Thoracic aorta (tissue), 2 donors: Measurements from ENCODE around the gene DSTYK. TPM values are rescaled to one million over a fixed set of nuclear protein-coding genes. Genes with fewer than 3 reads are reported as not detected.

Experiments
- ATAC-seq: fragments of 150-250 bp; one replicate; pipeline ENCODE4 v1.8.0; 2017; ENCODE audit warnings: low read depth; ENCODE audit not compliant: insufficient number of reproducible peaks, low FRiP score
- DNase-seq: peaks from one replicate; pipeline ENCODE4 v3.0.0-alpha.2; 2020; ENCODE audit warnings: low spot score
- H3K27ac ChIP-seq, 2 donors: fragments of 200-600 bp; sonication (generic); 1 replicate in 1 of 2; 2 replicates in 1 of 2; pipeline ENCODE4 v1.5.1; 2016; ENCODE audit warnings: mild to moderate bottlenecking in 2 of 2, moderate library complexity in 2 of 2
- H3K27me3 ChIP-seq: fragments of 200-600 bp; sonication (generic); replicated peaks from 2 replicates; pipeline ENCODE4 v1.6.0; 2016; ENCODE audit warnings: mild to moderate bottlenecking; ENCODE audit not compliant: insufficient read depth
- H3K36me3 ChIP-seq: fragments of 200-600 bp; sonication (generic); one replicate; pipeline ENCODE4 v1.5.1; 2016
- H3K4me1 ChIP-seq, 2 donors: fragments of 200-600 bp; sonication (generic); 1 replicate in 1 of 2; 2 replicates in 1 of 2; pipeline versions ENCODE4 v1.5.1 to v1.6.0; 2016; ENCODE audit warnings: low read depth in 2 of 2, mild to moderate bottlenecking in 1 of 2; ENCODE audit not compliant: control insufficient read depth in 1 of 2
- H3K4me3 ChIP-seq: fragments of 200-600 bp; sonication (generic); 2 replicates; pipeline ENCODE4 v1.5.1; 2016; ENCODE audit warnings: mild to moderate bottlenecking
- H3K9me3 ChIP-seq: fragments of 200-600 bp; sonication (generic); 2 replicates; pipeline ENCODE4 v1.5.1; 2016
- total RNA-seq, 2 donors: library from RNA; depleted of rRNA; stranded (reverse); fragments of >200 nt; gene quantifications; one replicate each; pipeline versions ENCODE4 v1.1.0 to v1.2.3, GENCODE V29; 2016
- TF ChIP-seq, protein P1 (sequence below): fragments of 200-600 bp; sonication (generic); IDR thresholded peaks from one replicate; pipeline ENCODE4 v1.5.1; 2019; ENCODE audit warnings: antibody characterized with exemption

The DSTYK gene
- total RNA-seq, 2 donors from 2014 or later = 12.9 to 14.4 TPM

DNA sequence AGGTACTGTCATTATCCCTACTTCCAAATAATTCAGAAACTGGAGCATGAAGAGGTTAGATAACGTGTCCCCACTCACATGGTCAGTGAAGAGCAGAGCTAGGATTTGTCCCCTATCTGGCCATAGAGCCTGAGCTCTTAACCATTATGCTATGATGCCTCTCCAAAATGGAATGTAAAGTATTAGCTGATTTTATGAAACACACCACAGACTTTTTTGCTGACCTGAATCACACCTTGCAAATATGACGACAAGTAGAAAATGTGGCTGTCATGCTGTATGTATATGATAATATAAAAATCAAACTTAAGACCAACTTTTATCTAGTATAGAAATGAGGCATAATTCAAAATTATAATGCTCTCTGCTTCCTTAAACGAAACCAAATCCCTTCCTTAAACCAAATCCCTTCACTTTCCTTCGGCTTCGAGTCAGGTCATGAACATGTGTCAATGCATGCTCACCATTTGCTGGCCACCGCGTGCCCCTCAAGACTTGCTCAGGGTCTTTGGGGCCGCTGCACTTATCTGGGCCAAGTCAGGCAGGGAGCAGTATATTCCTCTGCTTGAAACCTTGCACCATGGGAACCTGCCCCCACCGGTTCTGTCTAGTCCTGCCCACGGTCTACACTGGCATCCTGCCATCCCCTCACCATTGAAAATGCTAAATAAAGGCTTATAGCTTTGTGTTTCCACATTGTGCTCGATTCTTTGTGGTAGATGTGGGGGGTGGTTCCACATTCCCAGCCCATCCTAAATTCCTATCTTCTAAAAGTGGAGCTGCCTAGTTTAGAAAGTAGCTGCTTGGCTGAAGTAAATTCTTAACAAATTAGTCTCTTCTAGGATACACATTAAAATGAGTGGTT is 14.6 kb upstream of the DSTYK start:
- ATAC-seq (no peak), DNase-seq (no peak)
- Histone ChIP-seq H3K9me3 (no peaks in the 10 kb centered on the region), H3K27ac (no peak overlapping the region), H3K4me3 (no peak overlapping the region), H3K27me3 (no peaks in the 10 kb centered on the region), H3K4me1 (peaks cover 11 to 16% of the 10 kb centered on the region in 2 donors), H3K36me3 (no peaks in the 10 kb centered on the region)
- TF ChIP-seq, protein P1, sequence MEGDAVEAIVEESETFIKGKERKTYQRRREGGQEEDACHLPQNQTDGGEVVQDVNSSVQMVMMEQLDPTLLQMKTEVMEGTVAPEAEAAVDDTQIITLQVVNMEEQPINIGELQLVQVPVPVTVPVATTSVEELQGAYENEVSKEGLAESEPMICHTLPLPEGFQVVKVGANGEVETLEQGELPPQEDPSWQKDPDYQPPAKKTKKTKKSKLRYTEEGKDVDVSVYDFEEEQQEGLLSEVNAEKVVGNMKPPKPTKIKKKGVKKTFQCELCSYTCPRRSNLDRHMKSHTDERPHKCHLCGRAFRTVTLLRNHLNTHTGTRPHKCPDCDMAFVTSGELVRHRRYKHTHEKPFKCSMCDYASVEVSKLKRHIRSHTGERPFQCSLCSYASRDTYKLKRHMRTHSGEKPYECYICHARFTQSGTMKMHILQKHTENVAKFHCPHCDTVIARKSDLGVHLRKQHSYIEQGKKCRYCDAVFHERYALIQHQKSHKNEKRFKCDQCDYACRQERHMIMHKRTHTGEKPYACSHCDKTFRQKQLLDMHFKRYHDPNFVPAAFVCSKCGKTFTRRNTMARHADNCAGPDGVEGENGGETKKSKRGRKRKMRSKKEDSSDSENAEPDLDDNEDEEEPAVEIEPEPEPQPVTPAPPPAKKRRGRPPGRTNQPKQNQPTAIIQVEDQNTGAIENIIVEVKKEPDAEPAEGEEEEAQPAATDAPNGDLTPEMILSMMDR = no peak

DNA sequence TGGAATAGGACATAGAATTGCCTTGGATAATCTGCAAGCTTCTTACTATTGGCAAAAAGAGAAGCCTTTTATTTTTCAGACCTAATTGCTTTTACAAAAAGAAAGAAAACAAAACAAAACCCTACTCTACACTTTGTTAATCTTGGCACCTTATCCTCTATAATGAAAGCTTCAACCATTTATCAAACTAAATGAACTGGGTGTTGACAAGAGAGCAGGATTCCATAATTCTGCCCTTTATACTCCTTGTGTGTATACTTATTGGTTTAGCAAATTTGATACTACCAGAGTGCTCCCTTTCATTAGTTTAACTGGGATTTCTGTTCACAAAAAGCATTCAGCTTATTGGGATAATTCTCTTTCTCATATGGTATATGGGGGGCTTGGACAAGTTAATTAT is 13.2 kb upstream of the DSTYK start:
- no peaks in the 10 kb centered on the region for H3K36me3 ChIP-seq
- DNase-seq (no peak), ATAC-seq (no peak)
- no peaks in the 10 kb centered on the region for H3K27me3 ChIP-seq
- TF ChIP-seq, protein P1 = no peak
- no peaks in the 10 kb centered on the region for H3K9me3 ChIP-seq
- H3K4me1 ChIP-seq = peaks cover 5 to 10% of the 10 kb centered on the region in 2 donors
- no peak overlapping the region for H3K27ac ChIP-seq
- H3K4me3 ChIP-seq = no peak overlapping the region

DNA sequence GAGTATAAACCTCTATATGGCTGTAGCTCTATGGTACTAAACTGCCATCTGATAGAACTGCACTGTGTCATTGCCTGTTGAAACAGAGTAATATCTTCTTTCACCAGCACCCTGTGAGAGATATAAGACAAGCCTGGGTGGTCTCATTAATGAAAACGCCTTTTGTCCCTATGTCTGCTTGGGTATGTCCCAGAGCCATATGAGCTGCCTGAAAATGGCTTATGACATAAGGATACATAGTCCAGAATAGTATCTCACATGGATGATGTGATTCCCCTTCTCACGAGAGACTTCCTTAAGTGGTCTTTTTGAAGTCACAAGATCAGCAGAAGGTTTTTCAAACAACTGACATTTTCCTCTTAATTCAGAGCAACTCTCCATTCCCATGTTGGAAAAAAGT is 8.9 kb upstream of the DSTYK start:
- DNase-seq = no peak
- Histone ChIP-seq H3K27me3 (no peaks in the 10 kb centered on the region), H3K4me1 (no peaks in the 10 kb centered on the region), H3K36me3 (no peaks in the 10 kb centered on the region), H3K4me3 (no peak overlapping the region), H3K9me3 (no peaks in the 10 kb centered on the region), H3K27ac (no peak overlapping the region)
- ATAC-seq = no peak
- TF ChIP-seq, protein P1 = no peak

DNA sequence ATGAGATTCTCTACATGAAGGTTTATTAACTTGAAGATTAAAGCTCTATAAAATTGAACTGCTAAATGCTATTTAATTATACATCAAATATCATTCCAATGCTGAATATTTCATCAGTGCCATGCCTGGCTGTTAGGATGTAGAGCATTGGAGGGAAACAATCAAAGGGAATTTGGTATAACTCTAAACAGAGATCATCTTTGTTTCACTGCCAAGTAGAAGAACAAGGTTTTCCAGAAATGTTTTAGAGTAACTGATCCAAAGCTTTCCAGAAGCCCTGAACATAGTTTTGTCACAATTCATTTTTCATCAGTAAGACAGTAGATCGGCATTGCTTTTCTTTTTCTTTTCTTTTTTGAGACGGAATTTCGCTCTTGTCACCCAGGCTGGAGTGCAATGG is 5.9 kb upstream of the DSTYK start:
- Histone ChIP-seq H3K9me3 (no peaks in the 10 kb centered on the region), H3K27ac (no peak overlapping the region), H3K4me3 (no peak overlapping the region), H3K4me1 (no peaks in the 10 kb centered on the region), H3K36me3 (no peaks in the 10 kb centered on the region), H3K27me3 (no peaks in the 10 kb centered on the region)
- ATAC-seq (no peak), DNase-seq (no peak)
- TF ChIP-seq, protein P1 = no peak

DNA sequence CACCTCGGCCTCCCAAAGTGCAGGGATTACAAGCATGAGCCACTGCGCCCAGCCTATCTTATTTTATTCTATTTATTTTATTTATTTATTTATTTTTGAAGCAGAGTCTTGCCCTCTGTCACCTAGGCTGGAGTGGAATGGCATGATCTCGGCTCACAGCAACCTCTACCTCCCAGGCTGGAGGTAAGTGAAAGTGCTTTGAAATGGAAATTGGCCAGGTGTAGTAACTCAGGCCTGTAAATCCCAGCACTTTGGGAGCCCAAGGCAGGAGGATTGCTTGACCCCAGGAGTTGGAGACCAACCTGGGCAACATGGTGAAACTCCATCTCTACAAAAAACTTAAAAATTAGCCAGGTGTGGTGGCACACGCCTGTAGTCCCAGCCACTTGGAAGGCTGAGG is 5.1 kb upstream of the DSTYK start:
- DNase-seq (no peak), ATAC-seq (no peak)
- H3K4me1 ChIP-seq = no peaks in the 10 kb centered on the region
- TF ChIP-seq, protein P1 = no peak
- H3K27me3 ChIP-seq = no peaks in the 10 kb centered on the region
- no peaks in the 10 kb centered on the region for H3K9me3 ChIP-seq
- no peak overlapping the region for H3K27ac ChIP-seq
- no peaks in the 10 kb centered on the region for H3K36me3 ChIP-seq
- H3K4me3 ChIP-seq = no peak overlapping the region
